NCI-H2107 treated with DMSO at 0.1 percent for 48 hours (cell line): ENCODE results near the gene NACC2.

Source experiments
- DNase-seq: peaks from one replicate; lab custom pipeline; 2025; ENCODE audit not compliant: unreplicated experiment; lab: John Stamatoyannopoulos, UW

The NACC2 gene

GRCh38 chr9:136024696-136025316, 70.3 kb downstream of the NACC2 start:
- no peak for DNase-seq

GRCh38 chr9:136024286-136024685, 70.8 kb downstream of the NACC2 start:
- no peak for DNase-seq

DNA sequence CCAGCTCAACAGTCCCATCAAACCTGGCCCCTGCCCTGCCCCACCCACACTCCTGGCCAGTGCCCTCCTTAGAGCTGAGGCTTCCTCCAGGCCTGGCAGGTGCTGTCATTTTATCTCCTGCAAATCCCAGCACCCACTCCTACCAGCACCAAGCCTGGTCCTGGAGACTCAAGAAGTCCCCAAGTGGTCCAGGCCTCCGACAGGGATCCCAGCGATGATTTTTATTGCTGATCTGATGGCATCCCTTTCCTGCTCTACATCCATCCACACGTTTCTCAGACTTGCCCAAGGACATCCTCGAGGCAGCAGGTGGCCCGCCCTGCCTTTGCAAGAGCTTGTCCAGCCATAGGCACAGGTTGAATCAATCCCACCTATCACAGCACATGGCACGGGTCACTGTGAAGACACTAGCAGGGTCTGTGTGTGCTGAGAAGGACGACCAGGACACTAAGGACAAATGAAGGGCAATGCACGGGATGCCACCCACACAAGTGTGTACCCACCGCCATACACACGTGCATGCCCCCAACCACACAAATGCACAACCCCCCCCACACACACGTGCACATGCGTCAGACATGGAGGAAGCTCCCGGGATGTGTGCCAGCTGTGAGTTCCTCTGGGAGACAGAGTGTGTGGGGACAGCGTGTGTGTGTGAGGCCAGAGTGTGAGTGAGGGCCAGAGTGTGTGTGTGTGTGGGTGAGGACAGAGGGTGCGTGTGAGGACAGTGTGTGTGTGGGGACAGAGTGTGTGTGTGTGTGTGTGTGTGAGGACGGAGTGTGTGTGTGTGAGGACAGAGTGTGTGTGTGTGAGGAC, 71.5 kb downstream of the NACC2 start:
- DNase-seq, result no peak

- no peak for DNase-seq
Observed at GRCh38 chr9:136022731-136023409, 72.2 kb downstream of the NACC2 start.

DNA sequence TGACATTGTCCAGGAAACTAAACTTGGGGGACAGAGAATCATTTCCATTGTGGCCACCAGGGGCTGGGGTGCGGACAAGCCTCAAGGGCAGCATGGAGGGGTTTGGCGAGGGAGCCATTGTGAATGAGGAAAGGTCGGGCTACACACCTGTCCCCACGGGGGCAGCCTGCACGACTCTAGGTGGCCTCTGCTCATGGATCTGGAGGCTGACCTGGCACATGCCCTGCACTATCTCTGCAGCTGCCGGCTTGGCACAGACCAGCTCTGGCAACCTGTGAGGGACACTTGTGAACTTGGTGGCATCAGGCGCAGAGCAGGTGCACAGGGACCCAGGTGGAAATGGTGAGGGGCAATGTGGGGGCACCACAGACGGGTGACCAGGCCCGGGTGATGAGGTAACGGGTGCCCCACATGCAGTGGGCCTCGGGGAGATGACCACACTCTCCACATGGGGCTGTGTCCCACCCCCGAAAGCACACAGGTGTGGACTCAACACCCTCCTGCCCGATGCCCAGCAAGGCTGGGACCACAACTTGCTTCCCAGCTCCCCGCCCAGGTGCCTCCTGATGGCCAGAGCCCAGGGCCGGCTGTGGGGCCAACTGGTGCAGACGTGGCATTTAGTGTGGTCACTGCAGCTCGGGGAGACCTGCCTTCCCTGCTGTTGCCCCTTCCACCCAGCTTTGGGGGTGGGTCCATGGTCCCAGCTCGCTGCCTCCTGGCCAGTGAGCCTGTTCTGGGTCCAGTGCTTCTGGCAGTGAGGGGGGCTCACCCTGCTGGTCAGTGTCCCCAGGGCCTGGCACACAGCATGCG, 73.0 kb downstream of the NACC2 start:
- no peak for DNase-seq

GRCh38 chr9:136021171-136021871, 73.8 kb downstream of the NACC2 start:
- no peak for DNase-seq

GRCh38 chr9:136020671-136021070, 74.4 kb downstream of the NACC2 start:
- no peak for DNase-seq

- no peak for DNase-seq
Observed at GRCh38 chr9:136020206-136020605, 74.9 kb downstream of the NACC2 start.

DNA sequence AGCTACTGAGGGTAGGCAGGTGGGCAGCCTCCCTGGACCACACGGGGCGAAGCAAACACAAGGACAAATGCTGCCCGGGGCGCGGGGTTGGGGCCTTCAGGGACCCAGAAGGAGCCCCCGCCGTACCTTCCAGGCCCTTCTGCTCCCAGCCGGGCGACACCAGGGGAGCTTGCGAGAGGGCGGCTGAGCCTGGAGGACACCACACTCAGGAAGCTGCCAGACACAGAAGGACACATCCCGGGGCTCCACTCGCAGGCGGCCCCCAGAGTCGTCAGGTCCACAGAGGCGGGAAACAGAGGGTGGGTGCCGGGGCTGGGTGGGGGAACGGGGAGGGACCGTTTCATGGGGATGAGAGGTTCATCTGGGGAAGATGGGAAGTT, 75.4 kb downstream of the NACC2 start:
- DNase-seq, result no peak

DNA sequence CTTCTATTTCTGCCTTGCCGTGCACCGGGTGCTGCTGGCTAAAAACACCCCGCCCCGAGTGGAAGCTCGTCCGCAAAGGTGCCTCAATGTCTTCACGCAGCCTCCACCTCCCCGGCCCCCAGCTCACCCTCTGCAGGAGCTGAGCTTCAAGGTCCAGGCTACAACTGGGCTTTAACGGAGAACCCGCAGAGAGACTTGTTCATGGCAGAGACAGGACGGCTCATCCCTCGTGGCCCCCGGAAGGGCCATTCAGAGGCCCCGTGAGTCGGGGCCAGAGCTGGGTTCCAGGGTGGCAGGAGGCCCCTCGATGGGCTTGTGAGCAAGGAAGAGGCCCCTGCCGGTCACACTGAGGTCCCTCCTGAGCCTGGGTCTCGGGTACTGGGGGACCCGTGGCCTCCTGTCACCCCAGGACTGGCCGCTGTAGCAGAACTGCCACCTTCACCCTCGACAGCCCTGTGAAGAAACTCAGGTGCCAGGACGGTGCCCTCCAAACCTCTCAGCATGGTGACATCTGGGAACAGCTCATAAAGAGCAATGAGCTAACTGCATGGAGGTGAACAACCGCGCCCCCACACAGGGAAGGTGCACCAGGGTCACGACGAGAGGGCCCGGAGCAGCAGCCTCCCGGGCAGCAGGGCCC, 75.9 kb downstream of the NACC2 start:
- no peak for DNase-seq

- no peak for DNase-seq
Observed at GRCh38 chr9:136018257-136019031, 76.6 kb downstream of the NACC2 start.

DNA sequence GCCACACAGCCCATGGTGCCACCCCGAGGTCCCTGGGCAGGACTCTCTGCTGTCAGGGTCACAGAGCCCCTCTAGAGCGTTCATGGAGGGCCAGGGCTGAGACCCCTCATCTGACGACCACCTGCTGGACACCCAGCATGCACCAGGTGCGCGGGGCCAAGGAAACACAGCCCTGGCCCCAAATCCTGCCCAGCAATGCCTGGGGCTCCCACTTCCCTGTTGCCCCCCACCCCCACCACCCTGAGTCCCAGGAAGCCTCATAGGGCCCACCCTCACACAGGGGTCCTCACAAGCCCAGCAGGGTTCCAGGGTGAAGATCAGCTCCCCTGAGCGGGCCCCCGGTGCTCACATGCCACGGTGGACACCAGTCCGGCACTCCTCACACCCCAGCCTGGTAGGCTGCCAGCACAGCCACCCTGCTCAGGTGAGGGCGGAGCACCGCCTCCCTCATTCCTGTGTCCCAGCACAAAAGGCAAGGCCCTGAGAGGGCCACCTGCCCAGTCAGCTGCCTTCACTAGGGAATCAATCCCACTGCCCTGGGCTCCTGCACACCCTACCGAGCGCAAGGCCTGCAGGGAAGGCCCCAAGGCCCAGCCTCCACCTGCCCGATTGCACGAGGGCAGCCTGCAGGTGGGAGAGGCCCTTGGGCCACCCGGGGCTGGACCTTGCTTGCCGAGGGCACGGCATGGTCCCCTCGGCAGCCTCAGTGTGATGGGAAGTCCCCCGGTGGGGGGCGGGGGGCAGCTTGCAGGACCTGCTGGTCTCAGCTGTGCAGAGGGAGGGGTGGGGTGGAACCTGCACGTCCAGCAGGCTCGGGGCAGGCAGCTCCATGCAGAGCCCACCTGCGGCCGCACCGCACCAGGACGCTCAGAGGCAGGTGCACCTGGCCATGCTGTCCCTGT, 77.5 kb downstream of the NACC2 start:
- no peak for DNase-seq

GRCh38 chr9:136016572-136017288, 78.4 kb downstream of the NACC2 start:
- DNase-seq, result no peak

- no peak for DNase-seq
Observed at GRCh38 chr9:136015656-136016571, 79.2 kb downstream of the NACC2 start.

- no peak for DNase-seq
Observed at GRCh38 chr9:136014924-136015633, 80.0 kb downstream of the NACC2 start.
